PC-9 (cell line): ENCODE results near the gene TMEM163. TPM values are rescaled to one million over a fixed set of nuclear protein-coding genes. Genes with fewer than 3 reads are reported as not detected.
A peak's percentile ranks its signal among the peaks of the same experiment; 100 is the strongest.

Source experiments
- BruUV-seq: library from RNA; stranded (reverse); fragments of 400-500 nt; replicated peaks from 2 replicates; lab custom pipeline; 2021; lab: Mats Ljungman, UMichigan
- CTCF ChIA-PET: fragments of 300-600 bp; sonication (Branson Sonifier 250); formaldehyde crosslinking; loops from one replicate; lab custom pipeline; 2022; ENCODE audit warnings: antibody characterized with exemption; lab: Charles Lee
- POLR2A ChIA-PET: fragments of 300-600 bp; sonication (Branson Sonifier 250); formaldehyde crosslinking; loops from one replicate; lab custom pipeline; 2022; ENCODE audit warnings: antibody characterized with exemption; ENCODE audit not compliant: unreplicated experiment; lab: Charles Lee
- DNase-seq, 2 experiments: peaks; one replicate each; pipeline versions ENCODE4 v3.0.0 to v3.0.0-alpha.2; 2015 to 2022; ENCODE audit warnings: mixed read lengths in 1 of 2
- H2AFZ ChIP-seq: fragments of 200-600 bp; sonication (generic); 2 replicates; pipeline ENCODE4 v1.8.1; 2017; ENCODE audit warnings: antibody characterized with exemption
- H3F3A ChIP-seq: fragments of 200-600 bp; sonication (generic); 2 replicates; pipeline ENCODE4 v1.8.1; 2017; ENCODE audit warnings: antibody characterized with exemption, mild to moderate bottlenecking, low read depth; ENCODE audit not compliant: insufficient read depth
- H3K27ac ChIP-seq: fragments of 200-600 bp; sonication (generic); 2 replicates; pipeline ENCODE4 v1.6.1; 2016; ENCODE audit warnings: mixed run types
- H3K27me3 ChIP-seq: fragments of 200-600 bp; sonication (generic); 2 replicates; pipeline ENCODE4 v1.6.1; 2016; ENCODE audit warnings: low read depth, mixed run types; ENCODE audit not compliant: insufficient read depth
- H3K36me3 ChIP-seq: fragments of 200-600 bp; sonication (generic); 2 replicates; pipeline ENCODE4 v1.6.1; 2016; ENCODE audit warnings: low read depth, mixed run types
- H3K4me1 ChIP-seq: fragments of 200-600 bp; sonication (generic); replicated peaks from 2 replicates; pipeline ENCODE4 v1.6.1; 2016; ENCODE audit warnings: mixed run types; ENCODE audit not compliant: insufficient read depth
- H3K4me2 ChIP-seq: fragments of 200-600 bp; sonication (generic); 2 replicates; pipeline ENCODE4 v1.6.1; 2017; ENCODE audit warnings: mixed run types
- H3K4me3 ChIP-seq: fragments of 200-600 bp; sonication (generic); 2 replicates; pipeline ENCODE4 v1.6.1; 2016; ENCODE audit warnings: mixed run types
- H3K79me2 ChIP-seq: fragments of 200-600 bp; sonication (generic); 2 replicates; pipeline ENCODE4 v1.6.1; 2017; ENCODE audit warnings: low read depth, mixed run types
- H3K9me2 ChIP-seq: fragments of 200-600 bp; sonication (generic); 2 replicates; pipeline ENCODE4 v1.8.1; 2017; ENCODE audit warnings: mild to moderate bottlenecking; ENCODE audit not compliant: insufficient read depth
- H3K9me3 ChIP-seq: fragments of 200-600 bp; sonication (generic); 2 replicates; pipeline ENCODE4 v1.8.1; 2016; ENCODE audit warnings: low read depth; ENCODE audit not compliant: insufficient read depth
- H4K20me1 ChIP-seq: fragments of 200-600 bp; sonication (generic); 2 replicates; pipeline ENCODE4 v1.8.1; 2017; ENCODE audit not compliant: insufficient read depth
- EZH2 ChIP-seq: fragments of 200-600 bp; sonication (generic); IDR thresholded peaks from 2 replicates; pipeline ENCODE4 v1.8.0; 2017; ENCODE audit warnings: antibody characterized with exemption, low read depth
- intact Hi-C: fragments of 100-400 bp; cut with micrococcal nuclease; formaldehyde crosslinking; loops from one replicate; pipeline ENCODE4 v1.10.0; 2022; ENCODE audit not compliant: unreplicated experiment
- total RNA-seq: library from RNA; stranded (reverse); gene quantifications from 2 replicates; pipeline ENCODE4 v1.2.3, GENCODE V29; 2021
- TF ChIP-seq, protein P1 (sequence below): fragments of 200-600 bp; sonication (generic); conservative IDR thresholded peaks from 2 replicates; pipeline ENCODE4 v1.6.1; 2017; ENCODE audit warnings: mixed run types, antibody characterized with exemption, mild to moderate bottlenecking, moderate library complexity

TMEM163 gene
- total RNA-seq, 1 experiment from 2014 or later: 1.4 TPM

- ChIA-PET POLR2A (no interaction called here), CTCF (interaction anchor here (0.7 kb wide), 1 partner anchor 23 kb away, joined by 5 read pairs; no protein-coding TSS in a partner anchor)
- Histone ChIP-seq H3K9me3 (peaks cover 4% of the 10 kb centered on the region; the same call in 1 of the 2 replicates), H3F3A (no peaks in the 10 kb centered on the region; the same call in 1 of the 2 replicates), H3K79me2 (no peaks in the 10 kb centered on the region), H3K4me3 (no peak overlapping the region), H3K4me1 (peaks cover 17% of the 10 kb centered on the region), H3K9me2 (no peaks in the 10 kb centered on the region), H2AFZ (no peak overlapping the region), H3K27me3 (no peaks in the 10 kb centered on the region), H3K27ac (no peak overlapping the region), H3K36me3 (no peaks in the 10 kb centered on the region), H3K4me2 (no peak overlapping the region), H4K20me1 (no peaks in the 10 kb centered on the region)
- no peak for TF ChIP-seq EZH2
- TF ChIP-seq, protein P1, sequence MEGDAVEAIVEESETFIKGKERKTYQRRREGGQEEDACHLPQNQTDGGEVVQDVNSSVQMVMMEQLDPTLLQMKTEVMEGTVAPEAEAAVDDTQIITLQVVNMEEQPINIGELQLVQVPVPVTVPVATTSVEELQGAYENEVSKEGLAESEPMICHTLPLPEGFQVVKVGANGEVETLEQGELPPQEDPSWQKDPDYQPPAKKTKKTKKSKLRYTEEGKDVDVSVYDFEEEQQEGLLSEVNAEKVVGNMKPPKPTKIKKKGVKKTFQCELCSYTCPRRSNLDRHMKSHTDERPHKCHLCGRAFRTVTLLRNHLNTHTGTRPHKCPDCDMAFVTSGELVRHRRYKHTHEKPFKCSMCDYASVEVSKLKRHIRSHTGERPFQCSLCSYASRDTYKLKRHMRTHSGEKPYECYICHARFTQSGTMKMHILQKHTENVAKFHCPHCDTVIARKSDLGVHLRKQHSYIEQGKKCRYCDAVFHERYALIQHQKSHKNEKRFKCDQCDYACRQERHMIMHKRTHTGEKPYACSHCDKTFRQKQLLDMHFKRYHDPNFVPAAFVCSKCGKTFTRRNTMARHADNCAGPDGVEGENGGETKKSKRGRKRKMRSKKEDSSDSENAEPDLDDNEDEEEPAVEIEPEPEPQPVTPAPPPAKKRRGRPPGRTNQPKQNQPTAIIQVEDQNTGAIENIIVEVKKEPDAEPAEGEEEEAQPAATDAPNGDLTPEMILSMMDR: no peak
- no peak for DNase-seq
- intact Hi-C loops: no loop called here
- no TSS peak for BruUV-seq
Measured at GRCh38 chr2:134670955-134671354, 47.8 kb downstream of the TMEM163 start.

DNA sequence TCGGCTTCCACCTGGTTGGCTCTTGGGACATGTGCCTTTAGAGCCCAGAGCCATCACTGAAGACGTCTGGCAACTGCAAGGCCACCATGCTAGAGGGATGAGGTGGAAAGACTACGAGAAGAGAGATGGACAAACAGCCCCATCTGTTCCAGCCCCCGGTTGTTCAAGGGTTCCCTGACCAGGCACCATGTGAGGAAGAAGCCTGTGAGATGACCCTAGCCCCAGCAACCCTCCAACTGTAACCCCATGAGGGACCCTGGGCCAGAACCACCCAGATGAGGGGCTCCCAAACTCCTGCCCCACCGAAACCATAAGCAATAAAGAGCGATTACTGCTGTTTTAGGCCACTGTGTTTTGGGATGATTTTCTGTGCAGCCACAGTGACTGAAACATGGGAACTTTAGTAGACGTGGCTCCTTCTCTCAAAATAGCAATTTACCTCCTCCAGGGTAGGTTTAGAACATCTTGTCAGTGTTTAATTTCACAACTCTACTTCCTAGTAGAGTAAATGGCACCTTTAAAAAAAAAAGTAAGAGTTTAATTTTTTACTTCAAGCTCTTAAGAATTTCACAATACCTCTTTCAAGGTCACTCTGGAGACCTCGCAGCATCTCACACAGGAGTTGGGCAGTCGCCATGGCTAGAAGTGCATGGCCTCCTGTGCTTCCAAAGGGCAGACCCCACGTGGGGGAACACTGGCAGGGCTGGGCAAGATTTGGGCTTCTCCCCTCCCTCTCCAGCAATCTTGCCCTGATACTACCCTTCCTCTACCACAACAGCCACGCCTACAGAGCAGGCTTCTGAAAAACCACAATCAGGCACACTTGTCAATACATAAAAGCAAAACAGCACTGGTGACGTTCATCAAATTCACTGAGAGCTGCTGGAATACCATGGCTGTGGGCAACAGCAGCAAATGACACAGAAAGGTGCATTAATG is 48.8 kb downstream of the TMEM163 start:
- Histone ChIP-seq H3K27me3 (no peaks in the 10 kb centered on the region), H3K9me2 (no peaks in the 10 kb centered on the region), H3K4me3 (no peak overlapping the region), H4K20me1 (no peaks in the 10 kb centered on the region), H3K36me3 (no peaks in the 10 kb centered on the region), H3K4me2 (peak overlapping the region; percentile 7), H3K9me3 (peaks cover 4% of the 10 kb centered on the region; the same call in 1 of the 2 replicates), H3F3A (no peaks in the 10 kb centered on the region; the same call in 1 of the 2 replicates), H3K27ac (no peak overlapping the region), H3K79me2 (no peaks in the 10 kb centered on the region), H2AFZ (no peak overlapping the region), H3K4me1 (peaks cover 11% of the 10 kb centered on the region)
- no peak for DNase-seq
- TF ChIP-seq EZH2: no peak
- TF ChIP-seq, protein P1: no peak
- ChIA-PET POLR2A (no interaction called here), CTCF (interaction anchor here (0.7 kb wide), 1 partner anchor 24 kb away, joined by 5 read pairs; no protein-coding TSS in a partner anchor)
- intact Hi-C loops: no loop called here
- BruUV-seq: no TSS peak

DNA sequence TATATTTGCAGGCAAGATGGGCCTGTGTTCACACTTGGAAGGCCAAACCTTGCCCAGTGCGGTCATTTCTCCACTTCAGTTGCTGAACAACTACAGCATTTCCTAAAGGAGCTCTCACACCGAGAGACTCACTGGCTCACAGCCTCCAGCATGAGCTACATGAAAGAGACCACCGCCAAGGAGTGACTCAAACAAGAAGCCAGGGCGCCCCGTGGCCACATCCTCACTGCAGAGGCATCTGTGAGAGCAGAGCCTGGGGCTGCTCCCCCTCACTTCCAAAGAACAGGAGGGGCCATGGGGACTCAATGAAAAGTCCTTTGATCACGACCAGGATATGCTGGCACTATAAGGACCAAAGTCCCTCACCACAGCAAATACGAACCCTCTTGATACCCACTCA is 50.0 kb downstream of the TMEM163 start:
- Histone ChIP-seq H3K9me3 (peaks cover 1% of the 10 kb centered on the region; the same call in 1 of the 2 replicates), H3K36me3 (no peaks in the 10 kb centered on the region), H4K20me1 (no peaks in the 10 kb centered on the region), H3K4me3 (no peak overlapping the region), H3K27ac (no peak overlapping the region), H2AFZ (no peak overlapping the region), H3F3A (no peaks in the 10 kb centered on the region; the same call in 1 of the 2 replicates), H3K79me2 (no peaks in the 10 kb centered on the region), H3K27me3 (no peaks in the 10 kb centered on the region), H3K4me2 (no peak overlapping the region), H3K9me2 (no peaks in the 10 kb centered on the region), H3K4me1 (peaks cover 8% of the 10 kb centered on the region)
- CTCF ChIA-PET: no interaction called here
- POLR2A ChIA-PET: no interaction called here
- BruUV-seq: no TSS peak
- intact Hi-C loops: no loop called here
- TF ChIP-seq, protein P1: no peak
- no peak for TF ChIP-seq EZH2
- no peak for DNase-seq
